ENCODE measurements around the gene KRTAP10-11. TPM values are rescaled to one million over a fixed set of nuclear protein-coding genes. Genes with fewer than 3 reads are reported as not detected.
"Not testable (repeated sequence)": the region's sequence is repeated elsewhere in the genome, so short reads cannot be mapped to it uniquely, and the experiment has no call there.

Gene KRTAP10-11
- total RNA-seq, 1 donor from 2014 or later = not detected

GRCh38 chr21:44628707-44629391 is 17.4 kb upstream of the KRTAP10-11 start:
- no peak for TF ChIP-seq CTCF (IDR thresholded peaks at IDR 0.05; ENCODE audit: insufficient read depth, low read length, poor library complexity, severe bottlenecking)
- H3K36me3 ChIP-seq (ENCODE audit: control insufficient read depth, insufficient read depth, low read length) = no peaks in the 10 kb centered on the region
- DNase-seq (ENCODE audit: low read depth) = no peak
- no peak overlapping the region for H3K4me3 ChIP-seq (ENCODE audit: low read depth, low read length)
- no peaks in the 10 kb centered on the region for H3K27me3 ChIP-seq (ENCODE audit: control insufficient read depth, insufficient read depth, low read length)

GRCh38 chr21:44630440-44630839 is 15.8 kb upstream of the KRTAP10-11 start:
- Histone ChIP-seq H3K4me3 (ENCODE audit: low read depth, low read length) (no peak overlapping the region), H3K27me3 (ENCODE audit: control insufficient read depth, insufficient read depth, low read length) (no peaks in the 10 kb centered on the region), H3K36me3 (ENCODE audit: control insufficient read depth, insufficient read depth, low read length) (no peaks in the 10 kb centered on the region)
- no peak for TF ChIP-seq CTCF (IDR thresholded peaks at IDR 0.05; ENCODE audit: insufficient read depth, low read length, poor library complexity, severe bottlenecking)
- no peak for DNase-seq (ENCODE audit: low read depth)

GRCh38 chr21:44632067-44632466 is 14.1 kb upstream of the KRTAP10-11 start:
- Histone ChIP-seq H3K4me3 (ENCODE audit: low read depth, low read length) (no peak overlapping the region), H3K36me3 (ENCODE audit: control insufficient read depth, insufficient read depth, low read length) (no peaks in the 10 kb centered on the region), H3K27me3 (ENCODE audit: control insufficient read depth, insufficient read depth, low read length) (peaks cover 3% of the 10 kb centered on the region)
- DNase-seq (ENCODE audit: low read depth) = no peak
- TF ChIP-seq CTCF (IDR thresholded peaks at IDR 0.05; ENCODE audit: insufficient read depth, low read length, poor library complexity, severe bottlenecking) = no peak

GRCh38 chr21:44636209-44637017 is 9.8 kb upstream of the KRTAP10-11 start:
- Histone ChIP-seq H3K4me3 (ENCODE audit: low read depth, low read length) (no peak overlapping the region), H3K36me3 (ENCODE audit: control insufficient read depth, insufficient read depth, low read length) (no peaks in the 10 kb centered on the region), H3K27me3 (ENCODE audit: control insufficient read depth, insufficient read depth, low read length) (peaks cover 3% of the 10 kb centered on the region)
- TF ChIP-seq CTCF (IDR thresholded peaks at IDR 0.05; ENCODE audit: insufficient read depth, low read length, poor library complexity, severe bottlenecking) = no peak
- no peak for DNase-seq (ENCODE audit: low read depth)

- Histone ChIP-seq H3K36me3 (ENCODE audit: control insufficient read depth, insufficient read depth, low read length) (no peaks in the 10 kb centered on the region), H3K4me3 (ENCODE audit: low read depth, low read length) (no peak within 1 kb of the TSS), H3K27me3 (ENCODE audit: control insufficient read depth, insufficient read depth, low read length) (peaks cover 3% of the 10 kb centered on the region)
- TF ChIP-seq CTCF (IDR thresholded peaks at IDR 0.05; ENCODE audit: insufficient read depth, low read length, poor library complexity, severe bottlenecking) = no peak
- no peak for DNase-seq (ENCODE audit: low read depth)
These were observed 9.0 kb upstream of the KRTAP10-11 start, which contains the start of gene KRTAP10-10 for GRCh38 chr21:44637018-44637850. Gene KRTAP10-10, plus strand, starts transcription at chr21:44637356. Its CDS starts 62 bp downstream, at chr21:44637418.

- not testable (repeated sequence) for H3K27me3 ChIP-seq (ENCODE audit: control insufficient read depth, insufficient read depth, low read length); DNase-seq (ENCODE audit: low read depth); H3K36me3 ChIP-seq (ENCODE audit: control insufficient read depth, insufficient read depth, low read length); H3K4me3 ChIP-seq (ENCODE audit: low read depth, low read length)
These were observed 8.3 kb upstream of the KRTAP10-11 start for GRCh38 chr21:44637851-44638348.

GRCh38 chr21:44638506-44639330 is 7.5 kb upstream of the KRTAP10-11 start:
- H3K27me3 ChIP-seq (ENCODE audit: control insufficient read depth, insufficient read depth, low read length); H3K4me3 ChIP-seq (ENCODE audit: low read depth, low read length); DNase-seq (ENCODE audit: low read depth); H3K36me3 ChIP-seq (ENCODE audit: control insufficient read depth, insufficient read depth, low read length): not testable (repeated sequence)
